ENCODE results near the gene TANGO6.

DNA sequence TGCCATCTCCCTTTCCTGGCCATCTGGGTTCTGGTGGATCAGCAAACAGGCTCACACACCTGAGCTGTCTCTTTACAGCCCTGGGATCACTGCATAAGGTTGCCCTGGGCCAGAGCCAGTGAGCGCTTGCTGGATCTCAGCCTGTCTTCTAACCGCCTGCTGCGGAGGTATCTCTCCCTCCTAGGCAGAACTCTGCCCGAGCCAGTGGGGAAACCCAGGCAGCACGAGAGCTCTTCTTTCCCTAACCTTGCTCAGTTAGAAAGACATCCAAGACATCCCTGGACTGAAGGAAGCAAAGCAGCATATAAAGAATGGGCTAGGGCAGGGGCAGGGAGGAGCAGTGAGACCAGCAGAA is 268.5 kb downstream of the TANGO6 start:
- no peak for TF ChIP-seq GABPA (IDR thresholded peaks at IDR 0.05; ENCODE audit: borderline replicate concordance, insufficient read depth, low read length)
- TF ChIP-seq CHD2 (IDR thresholded peaks at IDR 0.05; ENCODE audit: low read length): no peak
- TF ChIP-seq HDAC2 (IDR thresholded peaks at IDR 0.05; ENCODE audit: borderline replicate concordance in 1 of 2, low read depth in 2 of 2, low read length in 2 of 2): no peak
